ENCODE results near the gene PBX1. TPM values are rescaled to one million over a fixed set of nuclear protein-coding genes. Genes with fewer than 3 reads are reported as not detected.

PBX1 gene
- total RNA-seq, 1 donor from 2014 or later, result 44.2 TPM

- Mint-ChIP-seq H3K36me3 (ENCODE audit: low read depth, unreplicated experiment) (peaks cover 10% of the 10 kb centered on the region), H3K27ac (ENCODE audit: unreplicated experiment) (no peak overlapping the region), H3K4me1 (ENCODE audit: unreplicated experiment) (peaks cover 4% of the 10 kb centered on the region), H3K27me3 (ENCODE audit: unreplicated experiment) (peaks cover 3% of the 10 kb centered on the region), H3K4me3 (ENCODE audit: unreplicated experiment) (no peak overlapping the region), H3K9me3 (ENCODE audit: unreplicated experiment) (no peaks in the 10 kb centered on the region)
- no peak for DNase-seq (ENCODE audit: low spot score)
- no peak for TF ChIP-seq CTCF (IDR thresholded peaks at IDR 0.05; ENCODE audit: unreplicated experiment)
Observed at GRCh38 chr1:164804366-164804765, 245.4 kb downstream of the PBX1 start.

- TF ChIP-seq CTCF (IDR thresholded peaks at IDR 0.05; ENCODE audit: unreplicated experiment), result no peak
- no peak overlapping the region for H3K27ac Mint-ChIP-seq (ENCODE audit: unreplicated experiment)
Observed at GRCh38 chr1:164805399-164805798, 246.4 kb downstream of the PBX1 start.

GRCh38 chr1:164806531-164806930 is 247.5 kb downstream of the PBX1 start:
- no peak overlapping the region for H3K27ac Mint-ChIP-seq (ENCODE audit: unreplicated experiment)

More at GRCh38 chr1:164805399-164805798, 246.4 kb downstream of the PBX1 start:
- Mint-ChIP-seq H3K4me1 (ENCODE audit: unreplicated experiment) (peaks cover 4% of the 10 kb centered on the region), H3K36me3 (ENCODE audit: low read depth, unreplicated experiment) (peaks cover 4% of the 10 kb centered on the region), H3K4me3 (ENCODE audit: unreplicated experiment) (no peak overlapping the region), H3K9me3 (ENCODE audit: unreplicated experiment) (no peaks in the 10 kb centered on the region), H3K27me3 (ENCODE audit: unreplicated experiment) (peaks cover 3% of the 10 kb centered on the region)
- no peak for DNase-seq (ENCODE audit: low spot score)

GRCh38 chr1:164813776-164814175 is 254.8 kb downstream of the PBX1 start:
- no peak for DNase-seq (ENCODE audit: low spot score)
- H3K4me1 Mint-ChIP-seq (ENCODE audit: unreplicated experiment), result no peaks in the 10 kb centered on the region
- H3K36me3 Mint-ChIP-seq (ENCODE audit: low read depth, unreplicated experiment), result no peaks in the 10 kb centered on the region
- H3K27me3 Mint-ChIP-seq (ENCODE audit: unreplicated experiment), result peaks cover 2% of the 10 kb centered on the region
- no peak overlapping the region for H3K4me3 Mint-ChIP-seq (ENCODE audit: unreplicated experiment)
- H3K27ac Mint-ChIP-seq (ENCODE audit: unreplicated experiment), result no peak overlapping the region
- no peak for TF ChIP-seq CTCF (IDR thresholded peaks at IDR 0.05; ENCODE audit: unreplicated experiment)
- no peaks in the 10 kb centered on the region for H3K9me3 Mint-ChIP-seq (ENCODE audit: unreplicated experiment)

More at GRCh38 chr1:164806531-164806930, 247.5 kb downstream of the PBX1 start:
- no peak for DNase-seq (ENCODE audit: low spot score)
- Mint-ChIP-seq H3K4me3 (ENCODE audit: unreplicated experiment) (no peak overlapping the region), H3K9me3 (ENCODE audit: unreplicated experiment) (no peaks in the 10 kb centered on the region), H3K4me1 (ENCODE audit: unreplicated experiment) (peaks cover 4% of the 10 kb centered on the region), H3K36me3 (ENCODE audit: low read depth, unreplicated experiment) (no peaks in the 10 kb centered on the region), H3K27me3 (ENCODE audit: unreplicated experiment) (peaks cover 3% of the 10 kb centered on the region)
- TF ChIP-seq CTCF (IDR thresholded peaks at IDR 0.05; ENCODE audit: unreplicated experiment), result no peak

DNA sequence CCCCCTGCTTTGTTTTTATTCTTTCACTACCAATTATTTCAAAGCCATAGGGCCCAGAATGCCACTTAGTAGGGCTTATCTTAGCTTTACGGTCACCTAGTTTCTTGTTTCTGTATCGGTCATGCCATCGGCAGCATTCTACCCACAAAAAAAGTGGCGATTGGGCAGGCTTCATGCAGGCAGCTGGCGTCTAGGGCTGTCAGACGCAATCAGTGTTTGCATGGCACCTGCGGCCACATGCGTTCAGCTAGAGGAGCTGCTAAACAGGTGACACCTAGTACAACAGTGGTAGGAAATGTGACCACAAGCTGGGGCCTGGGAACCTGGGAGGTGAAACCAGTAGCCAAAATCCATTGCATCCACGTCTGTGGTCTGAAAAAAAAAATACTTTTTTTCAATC is 262.7 kb downstream of the PBX1 start:
- no peak for DNase-seq (ENCODE audit: low spot score)
- no peak for TF ChIP-seq CTCF (IDR thresholded peaks at IDR 0.05; ENCODE audit: unreplicated experiment)
- Mint-ChIP-seq H3K27me3 (ENCODE audit: unreplicated experiment) (peaks cover 2% of the 10 kb centered on the region), H3K4me3 (ENCODE audit: unreplicated experiment) (no peak overlapping the region), H3K9me3 (ENCODE audit: unreplicated experiment) (no peaks in the 10 kb centered on the region), H3K36me3 (ENCODE audit: low read depth, unreplicated experiment) (peaks cover 11% of the 10 kb centered on the region), H3K4me1 (ENCODE audit: unreplicated experiment) (peaks cover 5% of the 10 kb centered on the region), H3K27ac (ENCODE audit: unreplicated experiment) (no peak overlapping the region)
